HG03457 (cell line): ENCODE results near the gene TRIM73.
A peak's percentile ranks its signal among the peaks of the same experiment; 100 is the strongest.
"Not testable (repeated sequence)": the region's sequence is repeated elsewhere in the genome, so short reads cannot be mapped to it uniquely, and the experiment has no call there.

Experiments
- ATAC-seq: cut with Tn5 transposase; IDR thresholded peaks from one replicate; pipeline ENCODE4 v1.9.1; 2021; ENCODE audit warnings: moderate number of reproducible peaks; ENCODE audit not compliant: unreplicated experiment

TRIM73 gene

DNA sequence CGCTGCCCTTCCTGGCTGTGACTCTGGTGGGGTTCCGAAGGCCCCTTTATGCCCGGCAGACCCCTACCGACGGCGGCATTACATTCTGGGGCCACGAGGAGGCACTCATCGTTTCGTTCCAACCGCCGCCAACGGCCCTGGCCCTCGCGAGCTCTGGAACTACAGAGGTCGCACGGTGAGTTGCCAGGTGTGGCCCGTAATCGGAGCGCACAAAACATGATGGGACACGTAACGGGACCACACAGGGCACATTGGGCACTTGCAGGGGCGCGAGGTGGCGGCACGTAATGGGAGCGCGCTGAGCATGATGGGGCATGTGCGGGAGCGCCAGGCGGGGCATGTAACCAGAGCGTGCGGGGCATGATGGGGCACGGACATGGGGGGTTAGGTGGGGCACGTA, at the start of gene TRIM73:
TRIM73 (plus strand) TSS at position 301 of the 400 bp plus-strand sequence. CDS start 3,305 bp downstream, outside the sequence.
- not testable (repeated sequence) for ATAC-seq

- not testable (repeated sequence) for ATAC-seq
Measured at GRCh38 chr7:75358671-75359541, 36.5 kb upstream of the TRIM73 start.

- ATAC-seq, result not testable (repeated sequence)
Measured at GRCh38 chr7:75359542-75359848, 35.9 kb upstream of the TRIM73 start.

- ATAC-seq, result not testable (repeated sequence)
Measured at GRCh38 chr7:75364079-75364478, 31.4 kb upstream of the TRIM73 start.

DNA sequence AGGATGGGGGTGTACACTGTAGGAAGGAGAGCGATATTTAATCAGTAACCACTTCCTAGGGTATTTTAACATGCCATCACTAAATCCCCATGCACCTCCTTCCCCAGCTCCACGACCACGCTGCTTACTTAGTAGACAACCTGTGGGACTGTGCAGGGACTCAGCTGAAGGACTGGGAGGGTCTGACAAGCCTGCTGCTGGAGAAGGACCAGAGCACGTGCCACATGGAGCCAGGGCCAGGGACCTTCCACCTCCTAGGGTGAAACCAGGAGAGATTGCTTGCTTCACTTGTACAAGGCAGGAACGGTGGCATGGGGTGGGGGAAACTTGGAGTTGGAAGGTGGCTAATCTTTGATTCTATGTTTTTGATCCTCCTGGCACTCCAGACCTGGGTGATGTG, 28.8 kb upstream of the TRIM73 start:
- not testable (repeated sequence) for ATAC-seq

- ATAC-seq, result not testable (repeated sequence)
Measured at GRCh38 chr7:75367313-75367712, 28.1 kb upstream of the TRIM73 start.

DNA sequence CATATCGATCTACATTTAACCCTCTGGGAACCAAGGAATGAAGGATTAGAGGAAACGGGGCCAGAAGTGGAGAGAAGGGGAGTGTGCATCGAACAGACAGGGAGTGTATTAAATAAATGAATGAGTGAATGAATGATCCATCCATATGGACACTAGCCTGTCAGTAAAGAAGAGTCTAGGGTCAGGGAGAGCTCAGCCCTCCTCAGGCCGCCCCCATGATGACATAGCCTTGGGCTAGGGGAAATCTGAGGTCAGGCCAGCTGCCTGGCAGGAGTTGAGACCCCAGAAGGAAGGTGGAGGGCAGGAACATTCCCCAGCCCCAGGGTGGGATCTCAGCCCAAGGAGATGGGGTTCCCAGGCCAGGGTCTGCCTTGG, 21.3 kb upstream of the TRIM73 start:
- not testable (repeated sequence) for ATAC-seq

GRCh38 chr7:75374519-75375317, 20.7 kb upstream of the TRIM73 start:
- ATAC-seq, result not testable (repeated sequence)

DNA sequence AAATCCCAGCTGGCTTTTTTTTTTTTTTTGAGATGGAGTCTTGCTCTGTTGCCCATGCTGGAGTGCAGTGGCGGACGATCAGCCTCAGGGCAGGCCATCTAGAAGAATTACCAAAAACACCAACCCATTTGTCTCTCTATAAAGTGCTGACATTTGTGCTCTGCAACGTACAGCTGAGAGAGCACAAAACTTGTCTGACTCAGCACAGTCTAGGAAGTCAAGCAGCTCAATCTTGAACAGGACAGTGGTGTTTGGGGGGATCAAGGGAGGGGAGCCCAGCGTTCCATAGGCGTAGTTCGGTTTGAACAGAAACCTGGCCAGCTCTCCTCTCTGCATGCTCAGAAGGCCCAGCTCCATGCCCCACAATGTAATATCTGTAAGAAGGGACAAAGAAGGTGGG, 2.2 kb upstream of the TRIM73 start:
- ATAC-seq, result not testable (repeated sequence)

DNA sequence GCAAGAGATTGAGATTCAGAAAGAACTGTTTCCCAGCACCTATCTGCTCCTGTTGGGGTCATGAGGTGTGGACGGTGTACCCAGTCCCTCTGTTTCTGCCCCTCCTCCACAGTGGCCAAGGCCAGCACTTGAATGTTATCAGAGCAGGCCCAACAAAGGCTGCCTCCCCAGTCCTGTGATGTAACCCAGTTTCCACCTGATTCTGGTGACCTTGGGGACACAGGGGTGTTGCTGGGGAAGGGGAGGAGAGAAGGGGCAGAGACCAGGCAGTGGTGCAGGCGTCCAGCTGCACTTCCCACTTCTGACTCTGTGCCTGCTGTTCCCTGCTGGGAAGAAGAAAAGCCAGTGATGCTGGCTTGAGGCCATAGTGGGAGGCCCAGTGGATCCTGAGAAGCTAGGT, 2.4 kb downstream of the TRIM73 start:
- ATAC-seq, result not testable (repeated sequence)

GRCh38 chr7:75398771-75399700, 3.6 kb downstream of the TRIM73 start:
- not testable (repeated sequence) for ATAC-seq

DNA sequence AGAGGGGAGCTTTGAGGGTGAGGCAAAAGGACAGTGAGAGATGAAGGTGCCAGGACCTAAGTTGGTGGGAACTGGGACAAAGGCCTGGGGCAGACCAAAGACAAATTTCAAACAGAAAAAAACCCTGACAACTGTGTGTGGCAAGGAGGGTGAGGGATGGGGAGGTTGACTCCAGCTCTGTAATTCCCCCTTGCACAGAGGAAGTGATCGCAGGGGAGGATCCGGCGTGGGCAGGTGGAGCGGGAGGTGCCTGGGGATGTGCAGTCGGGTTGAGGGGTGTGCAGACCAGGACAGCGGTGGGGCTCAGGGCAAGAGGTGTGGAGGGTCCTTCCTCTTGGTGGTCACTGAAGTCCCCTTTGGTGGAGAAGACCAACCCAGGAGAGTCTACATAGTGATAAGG, 5.1 kb downstream of the TRIM73 start:
- ATAC-seq, result not testable (repeated sequence)

- ATAC-seq, result not testable (repeated sequence)
Measured at GRCh38 chr7:75403455-75404443, 8.3 kb downstream of the TRIM73 start.

- not testable (repeated sequence) for ATAC-seq
Measured at GRCh38 chr7:75404663-75405062, 9.2 kb downstream of the TRIM73 start.

- peak; percentile 84 for ATAC-seq
Measured at GRCh38 chr7:75409880-75410822, 14.7 kb downstream of the TRIM73 start.

DNA sequence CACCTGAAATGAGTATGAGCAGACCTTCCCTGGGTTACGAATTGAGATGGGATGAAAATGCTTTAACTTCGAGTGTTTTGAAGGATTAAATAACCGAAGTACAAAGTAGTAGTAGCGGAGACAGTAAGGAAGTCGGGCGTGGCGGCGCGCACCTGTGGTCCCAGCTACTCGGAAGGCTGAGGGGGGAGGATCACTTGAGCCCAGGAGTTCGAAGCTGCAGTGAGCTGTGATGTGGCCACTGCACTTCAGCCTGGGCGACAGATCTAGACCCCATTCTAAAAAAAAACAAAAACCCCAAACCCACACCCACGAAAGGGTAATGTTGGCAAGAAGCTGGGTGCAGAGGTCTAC, 15.4 kb downstream of the TRIM73 start:
- not testable (repeated sequence) for ATAC-seq

DNA sequence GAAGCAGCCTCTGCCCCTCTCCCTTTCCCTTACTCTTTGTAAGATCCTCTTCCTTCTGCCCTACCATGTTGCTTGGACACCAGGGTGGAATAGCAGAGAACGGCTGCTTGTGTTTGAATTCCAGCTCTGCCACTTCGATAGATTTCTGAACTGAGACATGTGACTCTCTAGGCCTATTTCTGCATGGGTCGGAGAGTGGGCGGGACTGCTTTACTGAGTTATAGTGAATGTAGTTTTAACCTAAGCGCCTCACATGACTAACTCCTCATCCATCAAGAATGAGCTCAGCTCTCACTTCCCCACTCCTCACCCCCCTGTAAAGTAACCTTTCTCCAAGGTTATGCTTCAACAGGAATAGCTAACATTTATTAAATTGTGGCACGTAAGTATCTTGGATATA, 18.8 kb downstream of the TRIM73 start:
- ATAC-seq, result not testable (repeated sequence)

GRCh38 chr7:75414708-75415427, 19.4 kb downstream of the TRIM73 start:
- ATAC-seq, result not testable (repeated sequence)
